ENCODE measurements around the gene ATPAF2.

ATPAF2 gene

DNA sequence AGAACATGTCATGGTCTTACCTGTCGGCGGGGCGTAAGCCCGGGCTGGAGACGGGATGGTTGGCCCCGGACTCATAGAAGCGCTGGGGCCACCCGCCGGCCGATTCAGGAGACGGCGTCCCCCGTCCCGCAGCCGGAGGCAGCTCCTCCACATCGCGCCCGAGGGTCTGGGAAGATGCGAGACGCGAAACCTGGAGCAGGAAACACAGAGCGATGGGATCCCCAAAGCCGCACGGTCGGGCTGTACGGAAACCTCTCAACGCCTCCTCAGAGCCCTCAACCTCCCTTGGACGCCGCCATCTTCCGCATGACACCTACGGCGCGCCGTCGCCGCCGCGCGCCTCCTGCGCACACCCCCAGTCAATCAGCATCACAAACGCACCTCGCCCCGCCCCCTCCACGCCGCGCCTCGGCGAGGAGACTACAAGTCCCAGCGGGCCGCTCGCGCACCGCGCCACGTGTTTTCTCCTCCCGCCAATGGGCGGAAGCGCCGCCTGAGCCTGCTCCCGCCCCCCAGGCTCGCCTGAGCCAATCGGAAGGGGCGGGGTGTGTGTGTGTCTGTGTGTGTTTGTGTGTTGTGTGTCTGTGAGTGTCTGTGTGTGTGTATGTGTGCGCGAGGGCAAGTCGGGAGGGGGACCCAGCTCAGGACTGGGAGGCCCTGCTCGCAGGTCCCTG is at the start of gene ATPAF2, which contains the start of gene GID4:
Gene ATPAF2 (minus strand): TSS at position 308 of the 674 bp plus-strand sequence. CDS start 155 bp downstream, at position 153.
Gene GID4 (plus strand): TSS at position 548 of the 674 bp plus-strand sequence. CDS start 57 bp downstream, at position 605.
- peak; percentile 94 for FAIRE-seq

DNA sequence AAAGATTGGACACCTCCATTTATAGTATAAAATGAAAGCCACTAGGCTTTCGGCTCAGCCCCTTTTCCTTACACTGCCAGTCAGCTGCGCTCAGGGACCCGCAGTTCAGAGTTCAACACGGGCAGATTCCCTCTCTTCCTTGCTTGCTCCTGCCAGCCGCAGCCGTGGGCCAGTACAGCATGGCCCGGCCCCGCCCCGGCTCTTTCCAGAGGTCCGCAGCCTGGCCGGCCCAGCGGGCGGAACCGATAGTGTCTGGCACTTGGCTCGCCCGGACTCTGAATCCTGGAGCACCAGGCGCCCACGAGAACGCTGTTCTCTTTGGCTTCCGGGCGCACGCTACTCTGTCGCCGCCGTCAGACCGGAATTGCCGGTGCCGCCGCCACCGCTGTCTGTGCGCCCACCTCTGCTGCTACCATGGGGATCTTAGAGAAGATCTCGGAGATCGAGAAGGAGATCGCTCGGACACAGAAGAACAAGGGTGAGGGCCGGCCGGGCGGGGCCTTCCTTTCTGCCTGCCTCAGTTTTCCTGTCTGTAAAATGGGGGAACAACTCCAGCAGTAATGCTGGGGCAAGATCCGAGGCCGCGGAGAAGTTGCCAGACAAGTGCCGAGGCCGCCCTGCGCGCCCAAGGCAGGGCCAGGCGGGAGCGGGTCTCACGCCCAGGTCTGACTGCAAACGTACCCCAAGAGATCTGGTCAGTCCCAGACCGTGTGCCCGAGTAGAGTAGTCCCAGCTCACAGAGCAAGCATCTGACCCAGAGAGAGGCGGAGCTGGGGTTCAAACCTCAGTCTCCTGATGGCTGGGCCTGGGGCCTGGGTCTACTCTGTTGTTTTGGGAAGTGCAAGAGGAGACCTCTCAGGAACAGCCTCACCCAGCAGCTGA is 48.9 kb upstream of the ATPAF2 start, which contains the start of gene DRG2:
Gene DRG2 (plus strand): TSS at position 339 of the 882 bp plus-strand sequence. CDS start 76 bp downstream, at position 415.
- FAIRE-seq = peak; percentile 61

DNA sequence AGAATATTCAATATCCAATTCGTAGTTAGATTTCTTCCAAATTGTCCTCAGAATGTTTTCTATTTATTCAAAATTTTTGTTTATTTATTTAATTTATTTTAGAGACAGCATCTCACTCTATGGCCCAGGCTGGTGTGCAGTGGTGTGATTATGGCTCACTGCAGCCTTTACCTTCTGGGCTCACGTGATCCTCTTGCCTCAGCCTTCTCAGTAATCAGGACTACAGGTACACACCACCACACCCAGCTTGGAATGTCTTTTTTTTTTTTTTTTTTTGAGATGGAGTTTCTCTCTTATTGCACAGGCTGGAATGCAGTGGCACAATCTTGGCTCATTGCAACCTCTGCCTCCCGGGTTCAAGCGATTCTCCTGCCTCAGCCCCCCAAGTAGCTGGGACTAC is 45.3 kb upstream of the ATPAF2 start:
- FAIRE-seq = no peak

DNA sequence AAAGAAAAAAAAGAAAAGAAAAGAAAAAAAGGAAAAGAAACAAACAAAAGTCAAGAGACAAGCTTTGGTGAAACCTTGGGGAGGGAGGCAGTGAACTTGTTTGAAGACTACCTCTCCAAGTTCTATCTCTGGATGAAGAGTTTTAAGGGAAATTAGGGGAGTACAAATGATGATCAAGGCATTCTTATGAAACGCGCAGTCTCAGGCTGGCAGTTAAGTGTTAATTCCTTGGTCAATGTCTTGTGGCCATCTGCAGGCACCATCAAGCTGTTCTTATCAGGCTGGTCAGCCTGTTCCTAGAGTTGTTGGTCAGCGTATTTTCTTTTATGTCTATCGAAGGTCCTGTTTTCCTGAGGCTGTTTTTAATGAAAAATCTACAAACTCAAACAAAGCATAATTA is 40.6 kb upstream of the ATPAF2 start:
- FAIRE-seq = no peak

DNA sequence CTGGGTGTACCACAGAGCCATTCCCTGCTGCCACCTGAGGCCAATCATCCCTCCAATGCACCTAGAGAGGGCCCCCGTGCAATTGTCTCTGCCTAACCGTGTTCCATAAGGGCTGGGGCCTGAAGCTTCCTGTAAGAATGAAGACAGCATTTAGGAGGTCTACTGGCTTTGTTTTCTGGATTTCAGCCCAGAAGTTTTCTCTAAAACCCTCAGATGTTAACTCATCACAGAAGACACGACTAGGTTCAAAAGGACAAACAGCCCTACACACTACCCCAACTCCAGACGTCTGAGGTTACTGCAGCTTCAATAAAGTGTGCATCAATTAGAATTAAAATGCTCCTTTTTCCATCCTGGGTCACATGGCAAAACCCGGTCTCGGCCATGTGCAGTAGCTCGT is 38.0 kb upstream of the ATPAF2 start:
- no peak for FAIRE-seq

DNA sequence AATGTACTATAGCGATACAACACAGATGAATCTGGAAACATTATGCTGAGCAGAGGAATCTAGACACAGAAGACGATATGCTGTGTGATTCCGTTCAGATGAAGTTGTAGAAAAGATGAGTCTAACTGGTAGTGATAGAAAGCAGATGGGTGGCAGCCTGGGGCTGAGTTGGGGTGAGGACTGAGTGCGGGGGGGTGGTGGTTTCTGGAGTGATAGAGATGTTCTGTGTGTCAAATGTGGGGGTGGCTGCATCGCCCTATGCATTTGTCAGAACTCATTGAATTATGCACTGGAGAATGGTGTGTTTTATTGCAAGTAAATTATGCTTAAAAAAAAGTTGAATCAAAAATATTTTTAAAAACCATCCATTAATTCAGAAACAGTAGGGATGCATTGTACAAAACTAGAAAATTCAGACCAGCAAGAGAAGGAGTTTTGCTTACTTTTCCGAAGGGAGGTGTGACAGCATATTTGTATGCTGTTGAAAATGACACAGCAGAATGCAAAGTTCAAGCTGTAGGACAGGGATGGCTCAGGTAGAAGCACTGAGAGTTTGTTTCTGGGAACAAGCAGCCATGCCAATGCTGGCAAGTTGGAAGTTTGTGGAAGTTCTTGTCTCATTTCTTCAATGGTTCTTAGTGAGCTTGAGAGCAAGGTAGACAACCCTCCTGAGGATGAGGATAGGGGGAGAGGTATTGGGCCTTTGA is 35.8 kb upstream of the ATPAF2 start:
- no peak for FAIRE-seq

DNA sequence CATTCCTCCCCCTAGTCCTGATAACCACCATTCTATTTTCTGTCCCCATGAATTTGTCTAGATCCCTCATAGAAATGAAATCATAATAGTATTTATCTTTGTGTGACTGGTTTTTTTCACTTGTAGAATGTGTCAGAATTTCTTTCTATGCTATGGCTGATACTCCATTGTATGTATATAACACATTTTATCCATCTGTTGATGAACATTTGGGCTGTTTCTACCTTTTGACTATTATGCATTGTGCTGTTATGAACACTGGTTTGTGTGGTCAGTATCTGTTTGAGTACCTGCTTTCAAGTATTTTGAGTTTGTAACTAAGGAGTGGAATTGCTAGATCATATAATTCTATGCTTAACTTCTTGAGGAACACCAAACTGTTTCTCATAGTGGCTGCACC is 32.8 kb upstream of the ATPAF2 start:
- FAIRE-seq = no peak

DNA sequence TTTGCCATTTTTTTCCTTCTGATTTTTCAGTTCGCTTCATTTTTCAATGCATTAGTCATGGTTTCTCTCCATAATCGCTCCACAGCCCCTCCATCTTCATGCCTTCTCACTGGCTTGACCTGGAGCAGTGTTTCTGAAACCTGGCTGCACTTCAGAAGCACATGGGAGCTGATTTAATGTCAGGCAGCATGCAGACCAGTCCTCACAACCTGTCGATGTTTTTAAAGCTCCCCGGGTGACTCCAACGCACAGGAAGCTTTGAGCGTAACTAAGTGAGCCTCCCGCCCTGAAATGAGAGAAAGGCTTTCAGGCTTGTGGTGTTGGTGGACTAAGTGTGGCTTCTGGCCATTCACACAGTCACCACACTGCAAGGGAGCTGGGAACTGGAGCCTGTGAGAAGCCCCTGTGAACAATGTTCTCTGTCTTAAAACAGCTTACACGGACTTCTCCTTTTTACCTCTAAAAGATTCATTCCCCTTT is 31.9 kb upstream of the ATPAF2 start:
- FAIRE-seq = no peak

DNA sequence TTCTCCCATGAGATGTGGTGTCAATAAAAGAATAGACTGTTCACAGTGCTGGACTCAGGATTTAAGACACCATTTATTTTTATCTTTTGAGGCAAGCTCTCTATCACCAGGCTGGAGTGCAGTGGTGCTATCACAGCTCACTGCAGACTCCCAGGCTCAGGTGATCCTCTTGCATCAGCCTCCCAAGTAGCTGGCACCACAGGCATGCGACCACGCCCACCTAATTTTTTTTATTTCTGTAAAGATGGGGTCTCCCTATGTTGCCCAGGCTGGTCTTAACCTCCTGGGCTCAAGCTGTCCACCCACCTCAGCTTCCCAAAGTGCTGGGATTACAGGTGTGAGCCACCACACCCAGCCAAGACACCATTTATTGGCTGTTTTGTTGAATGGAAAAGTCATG is 30.1 kb upstream of the ATPAF2 start:
- no peak for FAIRE-seq

DNA sequence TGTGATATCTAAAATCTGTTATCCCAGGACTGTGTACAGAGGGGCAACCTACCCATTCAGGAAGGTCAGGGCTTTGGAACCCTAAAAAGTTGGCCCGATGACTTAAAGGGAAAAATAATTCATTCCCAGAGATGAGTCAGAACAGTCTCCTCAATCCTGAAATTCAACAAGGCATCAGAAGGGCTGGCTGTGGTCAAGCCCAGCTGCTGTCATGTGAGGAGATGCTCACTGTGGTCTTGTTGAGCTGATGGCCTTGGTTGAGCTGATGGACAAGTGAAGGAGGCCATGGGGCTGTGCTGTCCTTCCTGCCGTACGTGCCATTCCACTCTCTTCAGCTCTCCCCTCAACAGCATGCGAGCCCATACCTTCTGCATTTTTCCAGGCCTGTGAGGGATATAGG is 27.9 kb upstream of the ATPAF2 start:
- no peak for FAIRE-seq

DNA sequence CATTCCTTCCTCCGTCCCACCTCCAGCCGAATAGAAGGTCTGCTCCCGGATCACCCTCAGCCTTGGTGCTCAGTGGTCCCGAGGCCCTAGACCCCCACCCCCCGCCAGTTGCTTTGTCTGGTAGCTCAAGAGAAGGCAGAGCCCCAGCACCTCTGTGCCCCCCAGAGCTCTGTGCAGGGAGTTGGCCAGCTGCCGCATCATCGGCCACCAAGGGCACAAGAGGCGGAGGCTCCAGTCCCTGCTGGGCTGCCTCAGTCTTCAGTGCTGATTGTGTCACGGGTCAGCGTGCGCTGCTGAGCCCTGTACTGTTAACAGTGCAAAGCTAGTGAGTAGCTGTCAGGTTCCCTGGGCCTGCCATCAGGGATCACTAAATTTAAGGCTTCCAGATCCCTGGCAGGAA is 26.6 kb upstream of the ATPAF2 start:
- FAIRE-seq = no peak

DNA sequence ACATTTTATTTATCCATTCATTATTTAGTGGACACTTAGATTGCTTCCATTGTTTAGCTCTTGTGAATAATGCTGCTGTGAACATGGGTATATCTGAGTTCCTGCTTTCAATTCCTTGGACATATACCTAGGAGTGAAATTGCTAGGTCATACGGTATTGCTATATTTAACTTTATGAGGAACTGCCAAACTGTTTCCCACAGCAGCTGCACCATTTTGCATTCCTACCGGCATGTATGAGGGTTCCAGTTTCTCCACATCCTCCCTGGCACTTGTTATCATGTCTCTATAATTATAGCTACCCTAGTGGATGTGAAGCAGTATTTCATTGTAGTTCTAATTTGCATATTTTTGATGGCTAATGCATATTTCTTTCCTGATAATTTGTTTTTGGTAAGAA is 25.1 kb upstream of the ATPAF2 start:
- no peak for FAIRE-seq

DNA sequence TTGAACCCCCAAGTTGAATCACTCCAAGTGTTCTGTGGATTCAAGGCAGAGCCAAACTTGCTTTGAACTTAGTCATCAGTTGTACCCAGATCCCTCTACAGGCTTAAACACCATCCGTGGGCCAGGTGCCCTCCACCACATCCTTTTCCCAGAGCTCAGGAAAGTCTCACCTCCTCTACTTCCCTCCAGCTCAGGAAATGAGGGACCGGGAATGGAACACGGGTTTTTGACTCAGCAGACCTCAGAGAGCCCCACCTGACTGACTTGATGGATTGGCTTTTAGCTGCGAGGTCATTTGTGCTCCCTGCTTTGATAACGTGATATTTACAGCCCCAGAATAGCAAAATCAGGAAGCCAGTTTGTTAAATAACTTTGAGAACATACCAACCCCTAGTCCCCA is 20.3 kb upstream of the ATPAF2 start:
- no peak for FAIRE-seq

DNA sequence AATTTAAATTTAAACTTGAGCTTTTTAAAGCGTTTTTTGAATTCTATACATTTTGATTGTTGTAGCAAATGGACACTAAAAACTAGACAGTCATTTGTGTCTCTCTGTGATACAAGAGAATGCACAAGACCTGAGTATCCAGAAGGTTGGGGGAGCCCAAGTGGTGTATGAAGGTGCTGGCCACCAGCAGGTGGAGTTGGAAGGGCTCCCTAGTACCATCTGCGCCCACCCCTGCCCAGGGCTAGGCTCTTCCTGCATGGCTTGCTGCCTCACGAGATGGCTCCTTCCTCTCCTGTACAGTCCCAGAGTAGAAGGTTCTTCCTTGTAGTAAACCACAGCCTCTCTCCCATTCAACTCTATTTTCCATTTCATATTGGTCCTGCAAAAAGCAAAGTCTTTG is 17.2 kb upstream of the ATPAF2 start:
- FAIRE-seq = no peak

DNA sequence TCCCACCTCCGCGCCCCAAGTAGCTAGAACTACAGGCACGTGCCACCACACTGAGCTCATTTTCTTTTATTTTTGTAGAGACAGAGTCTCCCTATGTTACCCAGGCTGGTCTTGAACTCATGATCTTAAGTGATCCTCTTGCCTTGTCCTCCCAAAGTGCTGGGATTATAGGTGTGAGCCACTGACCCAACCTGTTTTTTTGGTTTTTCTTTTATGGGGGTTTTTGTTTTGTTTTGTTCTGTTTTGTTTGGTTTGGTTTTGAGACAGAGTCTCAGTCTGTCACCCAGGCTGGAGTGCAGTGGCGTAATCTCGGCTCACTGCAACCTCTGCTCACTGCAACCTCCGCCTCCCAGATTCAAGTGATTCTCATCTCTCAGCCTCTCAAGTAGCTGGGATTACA is 16.6 kb upstream of the ATPAF2 start:
- FAIRE-seq = no peak

DNA sequence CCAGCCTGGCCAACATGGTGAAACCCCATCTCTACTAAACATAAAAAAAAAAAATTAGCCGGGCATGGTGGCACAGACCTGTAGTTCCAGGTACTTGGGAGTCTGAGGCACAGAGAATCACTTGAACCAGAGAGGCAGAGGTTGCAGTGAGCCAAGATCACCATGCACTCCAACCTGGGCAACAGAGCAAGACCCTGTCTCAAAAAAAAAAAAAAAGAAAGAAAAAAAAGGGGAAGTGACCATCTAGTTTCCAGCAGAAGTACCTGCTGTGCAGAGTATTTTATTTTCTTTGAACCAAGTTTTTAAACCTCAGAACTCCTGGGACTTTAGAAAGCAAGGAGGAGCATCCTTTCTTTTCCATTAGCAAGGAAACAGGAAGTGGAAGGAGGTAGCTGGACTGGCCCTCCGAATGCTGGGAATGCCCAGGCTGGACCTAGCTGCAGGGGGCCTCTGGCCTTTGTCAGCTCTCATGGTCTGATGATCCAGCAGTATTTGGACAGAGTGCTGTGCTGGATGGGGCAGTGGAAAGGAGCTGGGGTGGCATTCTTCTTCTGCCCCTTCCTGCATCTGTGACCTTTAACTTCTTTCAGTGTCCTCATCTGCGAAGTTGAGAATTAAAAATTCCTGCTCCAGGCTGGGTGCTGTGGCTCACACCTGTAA is 6.9 kb upstream of the ATPAF2 start:
- no peak for FAIRE-seq

DNA sequence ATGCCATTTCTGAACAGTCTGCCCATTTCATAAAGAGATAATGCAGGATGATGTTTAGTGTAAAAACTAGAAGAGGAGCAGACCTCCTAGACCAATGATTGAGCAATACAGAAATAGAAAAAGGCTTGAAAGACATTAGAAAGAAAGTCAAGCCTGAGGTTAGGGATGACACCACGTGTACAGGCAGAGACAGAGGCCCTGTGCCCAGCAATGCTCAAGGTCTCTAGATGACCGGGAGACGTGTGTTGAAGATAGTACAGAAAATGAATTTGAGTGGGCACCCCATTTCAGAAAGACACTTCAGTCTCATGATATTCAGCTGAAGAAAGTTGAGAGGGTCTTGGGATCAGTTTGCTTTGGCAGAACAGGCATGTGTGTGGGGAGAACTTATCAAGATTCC is 5.6 kb upstream of the ATPAF2 start:
- no peak for FAIRE-seq

DNA sequence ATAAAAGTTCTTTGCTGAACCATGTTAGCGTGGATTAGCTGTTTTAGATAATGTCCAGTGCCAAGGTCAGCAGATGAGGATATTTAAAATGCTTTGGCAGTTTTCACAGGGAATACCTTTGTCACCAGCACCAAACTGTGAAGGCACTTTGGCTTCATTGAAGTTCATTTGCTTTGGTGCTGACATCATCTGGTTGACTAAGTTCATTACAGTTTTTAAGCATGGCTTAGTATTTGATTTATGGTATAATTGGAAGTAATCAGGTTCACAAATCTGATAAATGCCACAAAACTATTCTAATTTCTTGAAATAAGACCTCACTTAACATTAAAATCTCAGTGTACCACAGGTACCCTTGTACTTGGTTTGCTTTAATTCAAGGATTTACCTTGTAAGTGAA is 4.5 kb upstream of the ATPAF2 start:
- no peak for FAIRE-seq

DNA sequence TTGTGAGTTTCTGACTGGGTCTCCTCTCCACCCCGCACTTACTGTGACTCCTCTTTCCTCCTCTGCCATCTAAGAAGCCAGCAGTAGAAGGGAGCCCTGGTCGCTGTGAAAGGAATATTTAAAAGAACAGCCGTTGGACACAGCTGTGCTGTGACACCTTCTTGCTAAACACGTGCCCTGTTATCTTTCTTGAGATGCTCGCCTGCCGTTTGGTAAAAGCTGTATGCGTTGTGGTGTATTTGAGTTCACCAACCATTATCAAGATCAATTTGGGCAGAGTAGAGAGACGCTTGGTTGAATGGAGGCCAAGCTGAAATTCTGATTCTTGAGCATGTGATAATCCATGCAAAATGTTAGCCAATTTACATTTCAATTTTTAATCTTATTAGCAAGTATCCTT is 4.0 kb upstream of the ATPAF2 start:
- FAIRE-seq = no peak

DNA sequence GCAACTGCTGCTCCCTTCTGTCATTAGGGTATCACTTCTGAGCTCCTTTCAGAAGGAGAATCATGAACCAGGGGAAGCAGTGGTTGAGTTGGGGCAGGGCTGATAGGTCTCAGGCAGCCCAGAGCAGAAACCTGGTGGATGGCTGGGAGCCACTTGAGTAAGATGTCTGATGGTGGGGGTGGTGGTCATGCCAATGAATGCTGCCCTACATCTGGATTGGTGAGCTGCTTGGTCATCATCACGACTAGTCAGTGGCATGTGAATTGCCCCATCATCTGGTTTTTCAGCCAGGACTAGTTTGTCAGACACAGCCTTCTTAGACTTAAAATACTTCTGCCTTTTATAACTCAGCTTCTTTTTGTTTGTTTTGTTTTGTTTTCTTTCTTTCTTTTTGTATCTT is 2.8 kb upstream of the ATPAF2 start:
- no peak for FAIRE-seq

DNA sequence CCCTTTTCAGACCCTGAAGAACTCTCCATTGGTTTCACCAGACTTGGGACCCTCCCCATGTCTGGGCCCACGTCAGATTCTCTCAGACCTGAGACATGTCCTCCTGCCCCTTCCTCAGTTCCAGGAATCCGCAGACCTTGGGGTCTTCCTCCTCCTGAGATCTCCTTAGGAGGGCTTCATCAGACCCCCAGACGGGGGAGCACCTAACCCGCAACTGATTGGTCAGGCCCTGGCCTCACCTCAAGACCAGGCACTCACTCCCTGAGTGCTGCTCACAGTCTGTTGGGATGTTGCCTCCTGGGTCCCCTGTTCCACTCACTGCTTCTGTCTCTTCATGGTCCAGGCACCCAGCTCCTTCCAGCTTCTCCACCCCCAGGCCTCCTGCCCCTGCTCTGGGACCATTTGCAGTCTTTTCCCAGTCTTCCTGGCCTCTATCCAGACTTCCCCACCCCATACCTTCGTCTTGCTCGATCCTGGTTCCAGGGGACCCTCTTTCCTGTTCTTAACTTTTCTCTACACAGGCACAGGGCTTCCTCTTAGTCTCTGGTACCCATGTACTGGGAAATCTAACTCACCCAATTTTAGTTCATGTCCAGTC is 1.4 kb upstream of the ATPAF2 start:
- FAIRE-seq = no peak

DNA sequence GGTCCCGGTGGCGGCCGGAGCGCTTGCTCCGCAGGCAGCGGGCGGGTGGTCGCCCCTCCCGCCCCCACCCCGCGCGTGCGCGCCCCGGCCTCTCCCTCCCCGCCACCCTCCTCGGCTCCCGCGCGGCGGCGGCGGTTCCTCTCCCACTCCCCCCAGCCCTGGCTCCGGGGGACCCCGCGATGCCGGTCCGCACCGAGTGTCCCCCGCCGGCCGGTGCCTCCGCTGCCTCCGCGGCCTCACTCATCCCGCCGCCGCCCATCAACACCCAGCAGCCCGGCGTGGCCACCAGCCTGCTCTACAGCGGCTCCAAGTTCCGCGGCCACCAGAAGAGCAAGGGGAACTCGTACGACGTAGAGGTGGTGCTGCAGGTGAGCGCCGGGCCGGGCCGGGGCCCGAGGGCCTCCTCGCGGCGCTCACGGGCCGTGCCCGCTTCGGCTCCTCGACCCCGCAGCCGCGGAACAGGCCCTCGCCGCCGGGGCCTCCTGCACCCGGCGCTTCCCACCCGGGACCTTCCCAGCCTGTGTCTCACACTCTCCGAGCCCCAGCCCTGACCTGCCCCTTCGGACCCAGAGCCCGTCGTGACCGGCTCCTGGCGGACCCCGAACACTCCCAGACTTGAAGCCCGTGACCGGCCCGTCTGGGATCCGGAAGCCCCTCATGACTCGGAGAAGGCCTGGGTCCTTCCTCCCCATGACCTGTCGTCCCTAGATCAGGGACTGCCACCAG is 730 bp upstream of the ATPAF2 start:
- FAIRE-seq = no peak

All from A204.1 (cell line).